ENCODE results near the gene ENOX2. TPM values are rescaled to one million over a fixed set of nuclear protein-coding genes. Genes with fewer than 3 reads are reported as not detected.

Gene ENOX2
- total and polyA plus RNA-seq, 2 experiments from 2014 or later, result 8.7 to 9.0 TPM

DNA sequence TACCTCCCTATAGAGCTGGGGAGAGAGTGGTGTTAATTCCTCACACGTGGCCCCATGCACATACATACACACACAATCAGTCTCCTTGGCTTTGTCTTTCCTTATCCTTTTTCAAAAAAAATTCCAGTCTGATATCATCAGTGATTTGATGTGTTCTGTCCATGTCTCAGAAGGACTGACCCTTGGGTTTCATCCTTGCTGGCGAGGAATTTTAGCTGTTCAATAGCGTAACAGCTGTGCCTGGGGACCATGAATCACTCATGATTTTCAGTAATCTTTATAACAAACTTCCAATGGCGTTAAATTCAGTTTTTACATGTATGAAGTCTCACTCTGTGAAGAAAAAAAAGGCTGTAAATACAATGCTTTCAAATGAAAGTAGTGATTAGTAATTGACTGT, 296.6 kb downstream of the ENOX2 start:
- no peak for TF ChIP-seq EZH2phosphoT487 (IDR thresholded peaks at IDR 0.05; ENCODE audit: low read depth, severe bottlenecking, unreplicated experiment)
- TF ChIP-seq, protein P1, sequence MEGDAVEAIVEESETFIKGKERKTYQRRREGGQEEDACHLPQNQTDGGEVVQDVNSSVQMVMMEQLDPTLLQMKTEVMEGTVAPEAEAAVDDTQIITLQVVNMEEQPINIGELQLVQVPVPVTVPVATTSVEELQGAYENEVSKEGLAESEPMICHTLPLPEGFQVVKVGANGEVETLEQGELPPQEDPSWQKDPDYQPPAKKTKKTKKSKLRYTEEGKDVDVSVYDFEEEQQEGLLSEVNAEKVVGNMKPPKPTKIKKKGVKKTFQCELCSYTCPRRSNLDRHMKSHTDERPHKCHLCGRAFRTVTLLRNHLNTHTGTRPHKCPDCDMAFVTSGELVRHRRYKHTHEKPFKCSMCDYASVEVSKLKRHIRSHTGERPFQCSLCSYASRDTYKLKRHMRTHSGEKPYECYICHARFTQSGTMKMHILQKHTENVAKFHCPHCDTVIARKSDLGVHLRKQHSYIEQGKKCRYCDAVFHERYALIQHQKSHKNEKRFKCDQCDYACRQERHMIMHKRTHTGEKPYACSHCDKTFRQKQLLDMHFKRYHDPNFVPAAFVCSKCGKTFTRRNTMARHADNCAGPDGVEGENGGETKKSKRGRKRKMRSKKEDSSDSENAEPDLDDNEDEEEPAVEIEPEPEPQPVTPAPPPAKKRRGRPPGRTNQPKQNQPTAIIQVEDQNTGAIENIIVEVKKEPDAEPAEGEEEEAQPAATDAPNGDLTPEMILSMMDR (IDR thresholded peaks at IDR 0.05; ENCODE audit: poor library complexity), result no peak
- TF ChIP-seq EZH2 (IDR thresholded peaks at IDR 0.05; ENCODE audit: borderline replicate concordance), result no peak
- 39% methylated on average over 4 of the region's 4 CpGs for WGBS (ENCODE audit: low lambda C conversion rate, missing lambda C conversion rate)
- H3K79me2 ChIP-seq, result no peaks in the 10 kb centered on the region

DNA sequence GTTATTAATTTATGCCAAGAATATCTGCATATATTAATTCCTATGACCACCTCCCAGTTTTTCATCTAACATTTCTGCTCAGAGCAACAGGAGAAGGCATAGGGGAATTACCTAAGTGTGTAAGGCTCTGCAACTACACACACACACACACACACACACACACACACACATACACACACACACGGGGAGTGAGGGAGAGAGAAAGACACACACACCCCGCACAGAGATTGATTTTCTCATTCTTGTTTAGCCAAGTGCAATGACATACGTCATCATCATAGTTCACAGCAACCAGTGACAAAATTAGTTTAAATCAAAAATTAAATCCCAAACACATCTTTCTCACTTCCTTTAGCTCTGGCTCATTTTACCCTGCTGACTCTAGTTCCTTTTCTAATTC, 298.1 kb downstream of the ENOX2 start:
- H4K20me1 ChIP-seq (ENCODE audit: insufficient read depth, poor library complexity, severe bottlenecking), result no peaks in the 10 kb centered on the region
- no peaks in the 10 kb centered on the region for H3K4me1 ChIP-seq (ENCODE audit: insufficient read depth)
- H2AFZ ChIP-seq, result no peak overlapping the region
- H3K9me3 ChIP-seq (ENCODE audit: low read depth), result no peaks in the 10 kb centered on the region
- WGBS (ENCODE audit: low lambda C conversion rate, missing lambda C conversion rate), result 84% methylated on average over 3 of the region's 3 CpGs
- no peaks in the 10 kb centered on the region for H3K36me3 ChIP-seq (replicated peaks; ENCODE audit: insufficient read depth, low read depth)
- no peak overlapping the region for H3K4me3 ChIP-seq
- no peak for DNase-seq (ENCODE audit: low spot score)
- TF ChIP-seq, protein P1 (IDR thresholded peaks at IDR 0.05; ENCODE audit: poor library complexity), result no peak
- TF ChIP-seq EZH2 (IDR thresholded peaks at IDR 0.05; ENCODE audit: borderline replicate concordance) (no peak), EZH2phosphoT487 (IDR thresholded peaks at IDR 0.05; ENCODE audit: low read depth, severe bottlenecking, unreplicated experiment) (no peak)
- H3K27ac ChIP-seq, result no peak overlapping the region
- H3K79me2 ChIP-seq, result no peaks in the 10 kb centered on the region
- H3K9me2 ChIP-seq (replicated peaks; ENCODE audit: insufficient read depth), result no peaks in the 10 kb centered on the region
- no peak overlapping the region for H3K4me2 ChIP-seq
- no peaks in the 10 kb centered on the region for H3K27me3 ChIP-seq

More for the DNA sequence above, 296.6 kb downstream of the ENOX2 start:
- Histone ChIP-seq H3K4me1 (ENCODE audit: insufficient read depth) (no peaks in the 10 kb centered on the region), H3K27ac (no peak overlapping the region), H3K9me2 (replicated peaks; ENCODE audit: insufficient read depth) (no peaks in the 10 kb centered on the region), H2AFZ (no peak overlapping the region), H3K27me3 (no peaks in the 10 kb centered on the region), H4K20me1 (ENCODE audit: insufficient read depth, poor library complexity, severe bottlenecking) (no peaks in the 10 kb centered on the region), H3K9me3 (ENCODE audit: low read depth) (no peaks in the 10 kb centered on the region), H3K36me3 (replicated peaks; ENCODE audit: insufficient read depth, low read depth) (no peaks in the 10 kb centered on the region), H3K4me2 (no peak overlapping the region), H3K4me3 (no peak overlapping the region)
- DNase-seq (ENCODE audit: low spot score), result no peak

DNA sequence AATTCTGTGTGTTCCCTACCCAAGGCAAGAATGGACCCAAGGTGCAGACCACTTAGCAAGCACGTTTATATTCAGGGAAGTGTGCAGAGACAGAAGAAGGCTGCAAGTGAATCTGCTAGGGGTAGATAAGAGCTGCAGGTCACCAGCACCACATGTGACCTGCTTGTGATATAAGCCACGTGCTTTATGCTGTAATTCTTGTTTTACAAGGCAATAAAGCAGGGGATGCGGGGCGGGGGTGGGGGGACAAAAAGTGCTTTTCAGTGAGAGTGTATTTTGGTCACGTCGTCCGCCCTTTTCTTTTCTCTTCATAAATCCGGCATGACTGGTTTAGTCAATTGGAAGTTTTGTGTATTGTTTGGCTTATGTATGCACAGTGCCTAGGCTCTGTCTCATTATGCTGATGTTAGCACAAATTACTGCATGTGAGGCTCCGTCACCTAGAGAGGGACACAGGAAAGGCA, 308.5 kb downstream of the ENOX2 start:
- H4K20me1 ChIP-seq (ENCODE audit: insufficient read depth, poor library complexity, severe bottlenecking), result no peaks in the 10 kb centered on the region
- 53% methylated on average over 9 of the region's 9 CpGs for WGBS (ENCODE audit: low lambda C conversion rate, missing lambda C conversion rate)
- no peak for TF ChIP-seq EZH2phosphoT487 (IDR thresholded peaks at IDR 0.05; ENCODE audit: low read depth, severe bottlenecking, unreplicated experiment)
- H3K4me1 ChIP-seq (ENCODE audit: insufficient read depth), result no peaks in the 10 kb centered on the region
- no peaks in the 10 kb centered on the region for H3K9me2 ChIP-seq (replicated peaks; ENCODE audit: insufficient read depth)
- H3K27me3 ChIP-seq, result no peaks in the 10 kb centered on the region
- no peak overlapping the region for H2AFZ ChIP-seq
- no peaks in the 10 kb centered on the region for H3K9me3 ChIP-seq (ENCODE audit: low read depth)
- H3K4me3 ChIP-seq, result no peak overlapping the region
- peak overlapping the region; percentile 20 for H3K4me2 ChIP-seq
- peak; percentile 12 for DNase-seq (ENCODE audit: low spot score)
- no peak overlapping the region for H3K27ac ChIP-seq
- no peaks in the 10 kb centered on the region for H3K36me3 ChIP-seq (replicated peaks; ENCODE audit: insufficient read depth, low read depth)
- no peaks in the 10 kb centered on the region for H3K79me2 ChIP-seq

DNA sequence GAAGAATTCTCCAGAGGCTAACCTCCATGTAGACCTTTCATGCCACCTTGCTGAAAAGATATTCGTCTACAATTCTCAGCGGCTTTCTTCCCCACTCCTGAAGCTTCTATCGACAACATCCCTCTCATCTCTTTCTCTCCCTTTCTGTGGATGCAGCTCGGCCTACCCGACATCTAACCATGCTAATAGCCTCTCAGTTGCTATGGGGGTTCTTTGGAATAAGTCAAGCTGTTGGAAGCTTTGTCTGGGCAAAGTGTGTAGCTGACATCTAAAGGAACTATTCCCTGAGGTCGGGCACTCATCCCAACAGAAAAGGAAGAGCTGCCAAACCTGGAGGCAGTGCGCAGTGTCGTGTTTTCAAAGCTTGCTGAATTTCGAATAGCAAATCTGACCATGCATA, 309.1 kb downstream of the ENOX2 start:
- no peak for TF ChIP-seq EZH2phosphoT487 (IDR thresholded peaks at IDR 0.05; ENCODE audit: low read depth, severe bottlenecking, unreplicated experiment)
- TF ChIP-seq, protein P1 (IDR thresholded peaks at IDR 0.05; ENCODE audit: poor library complexity), result no peak
- Histone ChIP-seq H3K4me3 (no peak overlapping the region), H3K27me3 (no peaks in the 10 kb centered on the region), H4K20me1 (ENCODE audit: insufficient read depth, poor library complexity, severe bottlenecking) (no peaks in the 10 kb centered on the region), H3K36me3 (replicated peaks; ENCODE audit: insufficient read depth, low read depth) (no peaks in the 10 kb centered on the region), H2AFZ (no peak overlapping the region), H3K79me2 (no peaks in the 10 kb centered on the region), H3K4me1 (ENCODE audit: insufficient read depth) (no peaks in the 10 kb centered on the region), H3K9me3 (ENCODE audit: low read depth) (no peaks in the 10 kb centered on the region), H3K9me2 (replicated peaks; ENCODE audit: insufficient read depth) (no peaks in the 10 kb centered on the region), H3K27ac (no peak overlapping the region), H3K4me2 (no peak overlapping the region)
- 84% methylated on average over 9 of the region's 9 CpGs for WGBS (ENCODE audit: low lambda C conversion rate, missing lambda C conversion rate)
- DNase-seq (ENCODE audit: low spot score), result no peak

All from hepatocyte (in vitro differentiated cells).